C4-2B (cell line): Measurements from ENCODE around the gene URB1.

Experiments
- H3K27ac ChIP-seq: fragments of 450-650 bp; 2 replicates; pipeline ENCODE4 v1.5.1; 2017
- CTCF ChIP-seq: fragments of 450-650 bp; conservative IDR thresholded peaks from 2 replicates; pipeline ENCODE4 v1.5.1; 2017; ENCODE audit warnings: mild to moderate bottlenecking
- ZFX ChIP-seq: fragments of 450-650 bp; IDR thresholded peaks from 2 replicates; pipeline ENCODE4 v1.6.1; 2017

Gene URB1

GRCh38 chr21:32322676-32323075, 70.1 kb downstream of the URB1 start:
- no peak for TF ChIP-seq ZFX
- TF ChIP-seq CTCF, result no peak
- no peak overlapping the region for H3K27ac ChIP-seq

- H3K27ac ChIP-seq, result no peak overlapping the region
- TF ChIP-seq CTCF, result no peak
- no peak for TF ChIP-seq ZFX
These were observed 70.7 kb downstream of the URB1 start for GRCh38 chr21:32322103-32322502.

GRCh38 chr21:32321480-32321879, 71.3 kb downstream of the URB1 start:
- TF ChIP-seq CTCF (no peak), ZFX (no peak)
- H3K27ac ChIP-seq, result no peak overlapping the region

- no peak overlapping the region for H3K27ac ChIP-seq
- TF ChIP-seq CTCF (no peak), ZFX (no peak)
These were observed 72.1 kb downstream of the URB1 start for GRCh38 chr21:32320726-32321125.

GRCh38 chr21:32320059-32320458, 72.8 kb downstream of the URB1 start:
- TF ChIP-seq ZFX (no peak), CTCF (no peak)
- no peak overlapping the region for H3K27ac ChIP-seq

- no peak overlapping the region for H3K27ac ChIP-seq
- no peak for TF ChIP-seq ZFX
- no peak for TF ChIP-seq CTCF
These were observed 73.8 kb downstream of the URB1 start for GRCh38 chr21:32319012-32319411.

- no peak for TF ChIP-seq CTCF
- TF ChIP-seq ZFX, result no peak
These were observed 75.1 kb downstream of the URB1 start for GRCh38 chr21:32317726-32318125.

More at GRCh38 chr21:32317726-32318125, 75.1 kb downstream of the URB1 start:
- no peak overlapping the region for H3K27ac ChIP-seq
